ENCODE results near the gene C9orf152.
"Not testable (repeated sequence)": the region's sequence is repeated elsewhere in the genome, so short reads cannot be mapped to it uniquely, and the experiment has no call there.

C9orf152 gene

GRCh38 chr9:110214090-110214489 is 6.1 kb upstream of the C9orf152 start:
- no peak for DNase-seq

GRCh38 chr9:110213413-110214044 is 5.6 kb upstream of the C9orf152 start:
- no peak for DNase-seq

DNA sequence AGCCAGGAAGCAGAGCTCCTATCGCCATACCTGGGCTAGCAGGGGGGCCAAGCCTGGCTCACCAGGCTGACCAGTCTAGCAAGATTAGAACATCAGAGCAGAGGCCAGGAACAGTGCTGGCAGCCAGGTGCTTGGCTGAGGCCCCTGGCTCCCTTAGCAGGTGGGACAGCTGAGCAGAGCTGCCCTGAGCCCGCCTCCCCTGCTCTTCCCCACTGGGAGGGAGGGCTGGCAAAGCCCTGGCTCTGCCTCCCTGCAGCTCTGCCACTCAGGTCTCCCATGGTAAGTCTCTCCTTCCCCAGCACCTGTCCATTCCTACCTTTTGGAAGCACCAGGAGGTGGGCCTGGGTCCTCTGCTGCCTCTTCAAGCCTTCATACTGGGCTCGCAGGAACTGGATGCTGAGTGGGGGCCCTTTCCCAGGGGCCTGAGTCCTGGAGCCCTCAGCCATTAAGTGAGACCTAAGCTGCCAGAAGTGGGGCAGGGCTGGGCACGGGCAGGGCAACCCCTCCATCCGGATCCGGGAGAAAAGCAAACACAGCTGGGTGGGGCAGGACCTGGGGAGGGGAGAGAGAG is 803 bp downstream of the C9orf152 start:
- no peak for DNase-seq

DNA sequence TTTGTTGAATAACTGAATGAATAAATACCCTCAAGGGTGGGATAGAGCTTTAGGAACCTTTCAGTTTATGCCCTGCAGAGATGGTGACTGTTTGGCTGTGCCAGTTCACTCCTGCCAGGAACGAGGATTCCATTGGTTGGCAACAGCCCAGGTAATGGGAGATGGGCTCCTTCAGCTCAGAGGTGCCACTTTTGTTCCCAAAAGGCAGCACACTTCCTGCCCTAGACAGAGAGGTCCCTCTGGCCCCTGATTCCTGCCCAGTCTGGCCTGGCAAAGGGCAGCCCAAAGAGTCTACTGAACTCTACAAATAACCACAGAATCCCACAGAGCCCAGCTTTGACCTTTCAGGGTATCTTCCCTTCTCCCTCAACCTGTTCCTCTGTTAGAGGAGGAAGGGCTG is 1.6 kb downstream of the C9orf152 start:
- DNase-seq, result peak; percentile 21

- not testable (repeated sequence) for DNase-seq
These were observed 2.3 kb downstream of the C9orf152 start for GRCh38 chr9:110205612-110206011.

GRCh38 chr9:110202232-110202631 is 5.7 kb downstream of the C9orf152 start:
- DNase-seq, result no peak

DNA sequence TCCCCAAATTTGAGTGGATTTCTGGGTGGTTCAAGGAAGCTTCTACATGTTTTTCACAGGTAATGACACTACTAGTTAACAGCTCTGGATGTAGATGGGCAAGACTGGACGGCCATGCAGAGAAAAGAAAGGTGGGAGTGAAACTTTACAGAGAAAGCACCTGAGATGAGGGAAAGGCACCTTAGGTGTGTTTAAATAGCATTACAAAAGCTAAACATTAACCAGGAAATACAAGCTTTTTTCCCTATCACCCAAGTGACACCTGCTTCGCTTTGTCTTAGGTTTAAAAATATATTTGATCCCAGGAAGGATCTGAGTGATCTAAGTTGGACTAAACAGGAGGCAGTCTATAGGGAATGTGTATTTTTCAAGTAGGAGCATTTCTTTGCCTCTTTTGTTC is 8.3 kb downstream of the C9orf152 start:
- DNase-seq, result no peak

DNA sequence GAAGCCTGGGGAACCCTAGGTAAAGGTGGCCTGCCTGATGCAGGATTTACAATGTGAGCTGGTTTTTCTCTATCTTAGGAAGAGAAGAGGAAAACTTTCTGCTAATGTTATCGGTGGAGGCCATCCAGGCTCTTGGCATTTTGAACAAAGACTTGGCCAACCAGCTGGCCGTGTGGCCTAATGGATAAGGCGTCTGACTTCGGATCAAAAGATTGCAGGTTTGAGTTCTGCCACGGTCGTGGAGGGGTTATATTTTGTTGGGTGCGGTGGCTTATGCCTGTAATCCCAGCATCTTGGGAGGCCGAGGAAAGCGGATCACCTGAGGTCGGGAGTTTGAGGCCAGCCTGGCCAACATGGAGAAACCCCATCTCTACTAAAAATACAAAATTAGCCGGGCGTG is 9.6 kb downstream of the C9orf152 start:
- no peak for DNase-seq

DNA sequence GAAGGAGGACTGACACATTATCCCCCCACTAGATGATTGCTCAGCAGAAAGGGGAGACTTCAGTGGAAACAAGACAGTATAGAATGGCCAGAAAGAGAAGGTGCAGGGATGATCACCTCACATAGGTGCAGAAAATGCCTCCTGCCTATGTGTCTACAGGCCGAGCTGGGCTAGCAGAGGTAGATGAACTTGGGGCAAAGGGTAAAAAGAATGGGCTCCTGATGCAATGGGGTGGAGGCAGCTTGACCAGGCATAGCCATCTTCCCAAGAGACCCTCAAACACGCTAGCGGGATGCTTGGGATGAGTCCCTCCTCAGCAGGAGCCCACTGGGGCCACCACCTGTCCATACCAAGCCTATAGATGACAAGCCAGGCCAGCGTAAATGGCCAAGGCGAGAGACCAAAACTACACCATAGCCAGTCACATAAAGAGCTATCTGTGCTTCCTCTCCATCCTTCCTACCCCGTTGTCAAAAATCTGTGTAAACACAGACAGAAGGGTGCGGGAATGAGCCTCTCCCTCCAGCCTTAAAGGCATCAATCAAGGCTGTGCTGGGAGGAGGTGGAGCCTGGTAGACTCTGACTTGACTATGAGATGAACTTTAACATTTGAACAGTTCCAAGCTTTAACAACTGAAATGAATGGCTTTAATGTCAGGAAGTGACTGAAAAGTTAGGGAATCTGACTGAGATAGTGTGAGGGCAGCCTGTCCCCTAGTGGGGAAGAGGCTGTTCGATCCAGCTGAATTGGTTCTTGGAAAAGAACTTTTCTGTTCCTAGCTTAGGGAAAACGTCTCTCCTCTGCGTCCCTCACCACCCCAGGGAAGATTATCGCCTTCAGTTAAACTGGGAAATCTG is 10.4 kb downstream of the C9orf152 start:
- DNase-seq, result no peak

- DNase-seq, result not testable (repeated sequence)
These were observed 11.9 kb downstream of the C9orf152 start for GRCh38 chr9:110196084-110196499.

GRCh38 chr9:110192531-110193261 is 15.3 kb downstream of the C9orf152 start:
- no peak for DNase-seq

- no peak for DNase-seq
These were observed 16.3 kb downstream of the C9orf152 start for GRCh38 chr9:110191615-110192014.

DNA sequence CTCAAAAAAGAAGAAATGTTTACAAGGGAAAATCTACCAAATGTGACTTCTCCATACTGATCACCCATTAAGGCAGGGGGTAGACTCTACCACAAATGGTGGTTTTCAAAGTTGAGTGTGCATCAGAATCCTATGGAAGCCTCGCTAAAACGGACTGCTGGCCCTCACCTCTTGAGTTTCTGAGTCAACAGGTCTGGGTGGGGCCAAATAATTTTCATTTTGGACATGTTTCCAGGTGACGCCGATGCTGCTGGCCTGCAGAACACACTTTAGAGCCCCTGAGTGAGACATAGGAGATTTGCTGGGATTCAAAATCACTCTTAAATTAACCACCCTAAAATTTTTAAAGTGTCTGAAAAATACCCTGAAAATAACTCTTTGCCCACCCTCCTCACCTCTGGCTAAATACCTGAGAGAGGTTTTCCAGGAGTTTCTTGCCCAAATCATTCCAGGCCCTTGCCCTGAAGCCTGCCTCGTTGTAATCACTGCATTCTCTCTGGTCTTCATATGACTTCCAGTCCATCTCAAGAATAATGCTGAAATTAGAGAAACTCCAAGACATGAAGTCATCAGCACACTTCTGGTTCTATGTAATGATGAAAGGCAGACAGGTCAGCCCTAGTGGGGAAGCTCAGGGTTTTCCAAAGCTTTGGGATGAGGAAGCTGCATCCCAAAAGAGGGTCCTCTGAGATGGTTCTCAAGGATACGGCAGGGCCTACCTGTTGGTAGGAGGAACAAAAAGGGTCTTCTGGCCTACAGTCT is 18.2 kb downstream of the C9orf152 start:
- no peak for DNase-seq

- peak; percentile 28 for DNase-seq
These were observed 19.0 kb downstream of the C9orf152 start for GRCh38 chr9:110188991-110189390.

DNA sequence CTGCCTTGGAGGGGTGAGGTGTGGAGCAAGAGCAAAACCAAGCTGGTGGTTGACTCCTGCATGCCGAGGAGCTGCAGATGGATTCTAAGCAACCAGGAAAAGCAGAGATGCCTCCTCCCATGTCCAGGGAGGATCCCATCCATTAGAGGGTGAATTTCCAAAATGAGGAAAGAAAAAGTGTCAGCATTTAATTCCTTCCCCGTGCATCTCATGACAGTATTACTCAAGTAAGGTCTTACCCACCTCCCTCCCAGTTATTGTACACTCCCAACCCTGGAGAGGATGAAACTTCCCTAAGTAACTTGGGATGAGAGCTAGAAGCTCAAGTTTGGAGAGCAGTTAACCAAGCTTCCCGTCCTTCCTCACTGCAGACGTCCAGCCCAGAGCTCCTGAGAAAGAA is 19.9 kb downstream of the C9orf152 start:
- no peak for DNase-seq

- no peak for DNase-seq
These were observed 20.8 kb downstream of the C9orf152 start for GRCh38 chr9:110187126-110187525.

GRCh38 chr9:110186254-110186653 is 21.7 kb downstream of the C9orf152 start:
- no peak for DNase-seq

GRCh38 chr9:110185806-110186205 is 22.2 kb downstream of the C9orf152 start:
- DNase-seq, result no peak

DNA sequence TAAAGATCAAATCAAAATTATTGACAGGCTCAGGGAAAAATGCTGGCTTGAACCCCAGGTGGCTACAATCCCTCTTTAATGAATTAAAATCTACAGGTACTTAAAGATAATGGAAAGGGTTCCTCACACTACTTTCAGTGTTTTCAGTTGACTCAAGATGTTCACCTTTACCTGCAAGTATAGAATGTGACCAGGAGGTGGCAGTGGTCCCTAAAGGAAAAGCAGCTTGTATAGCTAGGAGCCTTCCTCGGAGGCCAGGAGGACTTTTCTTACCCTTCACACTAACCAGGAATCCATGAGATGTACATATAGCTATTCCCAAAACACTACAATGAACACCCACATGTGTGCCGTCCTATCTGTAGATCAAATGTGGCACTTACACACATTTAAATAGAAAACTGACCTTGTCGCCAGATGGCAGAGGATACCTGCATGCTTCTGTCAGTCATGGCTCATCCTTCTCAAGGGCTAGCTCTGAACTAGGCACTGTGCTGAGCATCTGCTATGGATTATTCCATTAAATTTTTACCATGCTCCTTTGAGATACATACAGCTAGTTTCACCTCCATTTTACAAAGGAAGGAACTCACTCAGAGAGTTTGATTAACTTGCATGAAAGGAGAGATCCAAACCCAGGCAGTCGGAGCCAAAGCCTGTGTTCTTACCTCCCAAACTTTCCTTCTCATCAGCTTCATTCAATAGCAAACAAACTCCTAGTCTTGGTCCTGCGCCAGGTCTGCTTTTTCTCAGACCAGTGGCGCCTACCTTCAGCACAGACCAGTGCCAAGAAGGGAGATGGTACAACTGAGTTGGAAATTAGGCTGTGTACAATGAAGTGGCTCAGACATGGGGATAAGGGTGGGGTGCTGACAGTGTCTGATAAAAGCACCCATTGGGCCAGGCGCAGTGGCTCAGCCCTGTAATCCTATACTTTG is 24.5 kb downstream of the C9orf152 start:
- peak; percentile 66 for DNase-seq

DNA sequence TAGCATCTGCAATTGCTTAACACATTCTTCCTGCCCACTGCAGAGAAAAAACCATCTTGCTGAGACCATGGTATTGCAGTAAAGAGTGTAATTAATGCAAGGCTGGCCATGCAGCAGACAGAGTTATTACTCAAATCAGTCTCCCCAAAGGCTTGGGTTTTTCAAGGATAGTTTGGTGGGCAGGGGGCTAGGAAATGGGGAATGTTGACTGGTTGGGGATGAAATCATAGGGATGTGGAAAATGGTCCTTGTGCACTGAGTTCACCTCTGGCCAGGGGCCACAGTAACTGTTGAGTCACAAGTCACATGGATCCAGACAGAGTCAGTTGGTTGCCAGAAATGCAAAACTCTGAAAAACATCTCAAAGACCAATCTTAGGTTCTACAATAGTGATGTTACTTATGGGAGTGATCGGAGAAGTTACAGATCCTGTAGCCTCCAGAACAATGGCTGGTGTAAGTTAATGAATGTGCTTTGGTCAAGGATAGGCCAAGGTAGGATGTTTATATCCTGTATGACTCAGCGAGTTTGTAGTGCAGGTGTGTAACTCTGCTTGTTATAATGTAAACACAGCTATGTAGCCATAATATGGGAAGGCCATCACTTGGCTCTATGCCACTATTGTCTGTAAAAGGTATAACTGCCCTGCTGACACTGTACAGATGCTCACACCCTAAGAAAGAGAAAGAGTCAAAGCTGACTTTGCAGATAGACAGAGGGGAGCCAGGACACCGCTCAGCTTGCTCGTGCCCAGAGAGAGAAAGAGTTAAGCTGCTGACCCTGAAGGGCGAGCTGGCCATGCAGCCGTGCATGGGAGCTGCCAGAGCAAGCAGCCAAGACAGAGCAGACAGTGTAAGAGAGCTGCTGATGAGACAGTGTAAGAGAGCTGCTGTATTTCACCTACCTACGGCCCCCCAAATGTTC is 27.2 kb downstream of the C9orf152 start:
- DNase-seq, result no peak
